Central memory CD8-positive, alpha-beta T cell (primary cell): ENCODE data around the gene ITGA2.

Experiments used
- ATAC-seq: fragments of 150-1000 bp; cut with Tn5 transposase; replicated peaks from 2 replicates; pipeline ENCODE4 v1.10.0; 2022; ENCODE audit warnings: mild to moderate bottlenecking, moderate FRiP score, moderate number of reproducible peaks; ENCODE audit not compliant: poor library complexity, severe bottlenecking; ENCODE audit errors: extremely low read depth
- DNase-seq, 2 donors: peaks; one replicate each; pipeline ENCODE4 v3.0.0; 2021; ENCODE audit warnings: low spot score in 2 of 2
- H3K27ac Mint-ChIP-seq: one replicate; pipeline ENCODE4 v1.8.0; 2022; ENCODE audit warnings: low read depth, mild to moderate bottlenecking, moderate library complexity, mixed read lengths
- H3K27me3 Mint-ChIP-seq: one replicate; pipeline ENCODE4 v1.8.0; 2022; ENCODE audit warnings: mixed read lengths
- H3K36me3 Mint-ChIP-seq: one replicate; pipeline ENCODE4 v1.8.0; 2022; ENCODE audit warnings: mild to moderate bottlenecking, moderate library complexity, mixed read lengths; ENCODE audit not compliant: insufficient read depth
- H3K4me1 Mint-ChIP-seq: one replicate; pipeline ENCODE4 v1.8.0; 2022; ENCODE audit warnings: mixed read lengths
- H3K4me3 Mint-ChIP-seq: one replicate; pipeline ENCODE4 v1.8.0; 2022; ENCODE audit warnings: mild to moderate bottlenecking, moderate library complexity, mixed read lengths
- H3K9me3 Mint-ChIP-seq: one replicate; pipeline ENCODE4 v1.8.0; 2022; ENCODE audit warnings: mixed read lengths

Gene ITGA2

DNA sequence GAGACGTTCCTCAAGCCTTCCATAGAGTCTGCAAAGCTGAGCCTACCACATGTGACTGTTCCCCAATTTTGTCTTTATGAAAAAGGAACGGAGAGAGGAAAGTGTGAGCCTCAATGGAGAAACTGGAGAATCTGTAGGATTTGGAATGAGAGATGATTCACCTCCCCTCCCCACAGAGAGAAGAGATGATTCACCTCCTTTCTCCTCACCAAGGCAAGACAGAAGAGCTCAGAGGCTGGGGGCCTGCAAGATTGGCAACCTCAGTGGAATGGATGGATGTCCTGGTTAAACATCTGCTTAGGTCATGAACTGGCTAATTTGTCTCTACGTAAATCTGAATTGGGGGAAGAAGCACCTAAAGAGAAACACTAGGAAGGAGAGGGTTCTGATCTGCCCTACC is 137.4 kb downstream of the ITGA2 start:
- Mint-ChIP-seq H3K27ac (no peak overlapping the region), H3K9me3 (no peaks in the 10 kb centered on the region), H3K27me3 (peaks cover 13% of the 10 kb centered on the region), H3K4me3 (no peak overlapping the region), H3K36me3 (no peaks in the 10 kb centered on the region), H3K4me1 (no peaks in the 10 kb centered on the region)
- ATAC-seq (no peak), DNase-seq (no peak)

DNA sequence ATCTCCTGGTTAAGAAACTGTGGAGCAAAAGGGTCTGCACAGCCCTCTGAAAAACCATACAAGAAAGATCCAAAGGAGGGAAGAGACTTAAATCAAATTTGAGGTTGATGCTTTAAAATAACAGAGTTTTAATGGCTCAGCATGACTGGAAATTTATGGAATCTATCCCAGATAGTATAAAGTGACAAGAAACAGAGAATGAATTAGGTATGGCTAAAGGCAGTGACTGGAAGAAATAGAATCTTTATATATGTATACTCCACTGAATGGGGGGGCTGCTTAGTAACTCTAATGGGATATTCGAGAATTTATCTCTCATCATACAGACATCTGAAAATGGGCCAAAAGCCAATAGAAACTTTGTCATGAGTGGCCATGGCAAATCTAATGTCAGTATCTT is 138.0 kb downstream of the ITGA2 start:
- Mint-ChIP-seq H3K9me3 (no peaks in the 10 kb centered on the region), H3K27me3 (peaks cover 13% of the 10 kb centered on the region), H3K4me1 (no peaks in the 10 kb centered on the region), H3K36me3 (no peaks in the 10 kb centered on the region), H3K4me3 (no peak overlapping the region), H3K27ac (no peak overlapping the region)
- no peak for DNase-seq
- ATAC-seq, result no peak

DNA sequence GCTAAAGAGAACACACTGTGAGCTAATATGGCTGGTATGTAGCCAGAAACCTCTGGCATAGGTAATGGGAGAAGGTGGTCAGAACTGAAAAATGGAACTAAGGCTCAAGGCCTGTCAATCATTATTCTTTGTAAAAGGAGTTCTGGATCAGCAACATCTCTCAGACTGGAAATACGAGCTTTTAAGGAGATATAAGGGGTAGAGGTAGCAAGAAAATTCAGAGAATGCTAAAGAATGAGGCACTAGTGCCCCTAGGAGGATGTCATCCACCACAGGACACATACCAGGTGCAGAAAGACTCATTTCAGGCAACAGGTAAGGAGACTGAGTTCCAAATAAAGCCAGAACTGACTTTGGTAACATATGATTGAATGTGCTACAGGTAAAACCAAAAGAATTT is 139.3 kb downstream of the ITGA2 start:
- Mint-ChIP-seq H3K4me1 (no peaks in the 10 kb centered on the region), H3K27me3 (peaks cover 13% of the 10 kb centered on the region), H3K27ac (no peak overlapping the region), H3K4me3 (no peak overlapping the region), H3K9me3 (no peaks in the 10 kb centered on the region), H3K36me3 (no peaks in the 10 kb centered on the region)
- no peak for DNase-seq
- no peak for ATAC-seq

- DNase-seq (no peak), ATAC-seq (no peak)
- Mint-ChIP-seq H3K27ac (no peak overlapping the region), H3K36me3 (no peaks in the 10 kb centered on the region), H3K4me1 (no peaks in the 10 kb centered on the region), H3K4me3 (no peak overlapping the region), H3K9me3 (no peaks in the 10 kb centered on the region), H3K27me3 (peaks cover 13% of the 10 kb centered on the region)
Observed at GRCh38 chr5:53130266-53130665, 141.1 kb downstream of the ITGA2 start.

DNA sequence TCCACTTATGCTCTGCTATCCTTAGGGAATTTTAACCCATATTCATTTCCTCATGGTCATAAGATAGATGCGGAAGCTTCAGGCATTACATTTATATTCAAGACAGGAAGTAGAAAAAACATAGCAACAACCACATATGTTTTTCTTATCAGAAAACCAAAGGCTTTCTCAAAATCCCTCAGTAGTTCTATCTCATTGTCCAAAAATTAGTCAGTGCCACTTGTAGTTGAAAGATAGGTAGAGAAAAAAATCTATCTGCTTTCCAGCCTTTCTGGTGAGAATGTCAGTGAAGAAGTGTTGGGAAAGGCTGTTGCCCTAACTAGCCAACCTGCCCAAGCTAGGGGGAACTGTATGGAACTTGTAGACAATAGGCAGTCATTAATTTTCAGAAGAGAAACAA is 143.9 kb downstream of the ITGA2 start:
- H3K27ac Mint-ChIP-seq, result no peak overlapping the region

More for the DNA sequence above, 143.9 kb downstream of the ITGA2 start:
- H3K9me3 Mint-ChIP-seq, result no peaks in the 10 kb centered on the region
- H3K36me3 Mint-ChIP-seq, result no peaks in the 10 kb centered on the region
- H3K27me3 Mint-ChIP-seq, result no peaks in the 10 kb centered on the region
- ATAC-seq (no peak), DNase-seq (no peak)
- H3K4me1 Mint-ChIP-seq, result no peaks in the 10 kb centered on the region
- no peak overlapping the region for H3K4me3 Mint-ChIP-seq
